Measurements from ENCODE around the gene REEP3. TPM values are rescaled to one million over a fixed set of nuclear protein-coding genes. Genes with fewer than 3 reads are reported as not detected.
A peak's percentile ranks its signal among the peaks of the same experiment; 100 is the strongest.

Gene REEP3
- polyA plus RNA-seq, 4 donors: 27.4 to 38.7 (median 31.6) TPM

DNA sequence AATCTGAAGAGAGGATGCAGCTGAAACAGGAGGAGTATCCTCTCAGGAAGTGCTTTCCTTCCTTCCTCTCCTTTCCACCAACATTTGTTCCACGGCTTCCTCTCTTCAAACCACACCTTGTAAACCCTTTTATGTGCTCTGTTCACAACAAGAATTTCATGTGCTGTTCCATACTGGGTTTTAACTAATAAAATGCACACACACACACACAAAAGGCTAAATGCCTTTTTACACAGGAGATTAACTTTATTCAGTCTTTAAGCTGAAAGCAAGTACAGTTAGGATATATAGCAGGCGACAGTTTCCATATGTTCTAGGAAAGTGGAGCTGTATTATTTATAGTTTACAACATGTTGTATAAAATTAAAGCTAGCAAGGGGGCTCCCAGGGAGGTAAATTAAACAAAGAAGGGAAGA lies 106.7 kb downstream of the REEP3 start:
- peak; percentile 29 to 51 (median 44) for DNase-seq (ENCODE audit: low read depth in 4 of 4, low spot score in 3 of 4)

DNA sequence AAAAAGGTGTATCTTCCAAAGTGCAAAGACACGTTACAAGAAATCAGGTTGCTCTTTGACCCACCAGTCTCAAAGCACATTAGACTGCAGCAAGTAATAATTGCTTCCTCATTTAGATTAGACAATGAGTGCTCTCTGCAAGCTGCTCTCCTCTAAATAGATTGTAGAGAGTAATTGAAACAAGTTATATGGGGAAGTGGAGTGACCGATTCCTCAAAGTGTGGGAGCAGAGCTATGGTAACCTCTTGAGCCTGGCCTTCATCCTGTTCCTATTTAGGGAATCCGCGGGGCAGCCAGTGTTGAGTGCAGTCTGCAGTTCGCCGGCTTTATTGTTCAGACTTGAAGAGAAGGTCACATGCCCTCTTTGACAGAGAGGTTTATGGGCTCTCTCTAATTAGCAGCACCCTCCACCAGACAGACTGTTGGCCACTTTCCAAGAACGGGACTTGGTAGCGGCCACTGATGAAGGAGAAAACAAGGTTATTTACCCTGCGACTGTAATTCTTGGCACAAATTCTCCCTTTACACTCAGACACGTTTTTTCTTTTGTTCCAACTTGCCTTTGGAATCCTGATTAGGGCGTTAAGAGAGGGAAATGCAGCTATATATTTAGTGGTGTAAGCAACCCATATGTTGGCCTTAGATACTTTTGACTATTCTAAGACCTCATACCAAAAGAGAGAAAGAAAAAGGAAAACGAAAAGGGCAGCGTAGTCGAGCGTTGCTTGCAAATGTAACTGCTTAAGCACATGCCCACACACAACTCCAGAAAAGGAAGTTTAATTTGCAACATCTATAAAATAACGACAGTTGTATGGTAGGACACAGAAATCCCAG lies 107.5 kb downstream of the REEP3 start:
- DNase-seq (ENCODE audit: low read depth in 4 of 4, low spot score in 3 of 4): peak; percentile 79 to 81 (median 80)

DNA sequence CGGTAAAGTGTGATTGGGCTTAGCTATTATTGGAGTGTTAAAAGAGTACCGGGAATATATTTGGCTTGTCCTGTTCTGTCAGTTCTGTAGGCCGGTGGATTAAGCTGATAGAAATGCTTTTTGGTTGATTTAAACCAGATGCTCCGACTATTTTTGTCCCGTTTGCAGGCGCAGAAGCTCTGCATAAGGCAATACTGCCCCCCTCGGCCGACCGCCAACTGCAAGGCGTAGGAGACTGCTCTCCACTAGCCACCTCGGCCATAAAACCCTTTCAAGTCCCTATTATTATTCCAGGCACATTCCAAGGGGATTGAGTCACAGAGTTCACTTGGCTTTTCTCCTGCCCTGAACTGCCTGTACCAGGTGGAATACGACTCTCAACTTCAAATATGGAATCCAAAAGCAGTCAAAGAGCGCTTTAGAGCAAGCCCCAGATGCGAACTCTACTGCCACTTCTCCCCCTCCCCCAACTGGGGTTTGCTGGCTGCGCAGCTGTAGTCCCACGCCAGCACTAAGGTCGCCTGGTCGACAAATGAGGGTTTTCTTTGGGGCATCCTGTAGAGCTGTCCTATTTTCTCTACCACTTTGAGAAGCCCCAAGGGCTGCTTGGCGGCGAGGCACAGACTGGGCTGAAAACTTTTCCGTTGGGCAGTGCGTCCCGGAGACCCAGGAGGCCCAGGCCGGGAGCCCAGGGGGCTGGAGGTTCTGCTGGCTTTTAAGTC lies 108.3 kb downstream of the REEP3 start:
- peak; percentile 92 to 97 (median 92) for DNase-seq (ENCODE audit: low read depth in 4 of 4, low spot score in 3 of 4)

DNA sequence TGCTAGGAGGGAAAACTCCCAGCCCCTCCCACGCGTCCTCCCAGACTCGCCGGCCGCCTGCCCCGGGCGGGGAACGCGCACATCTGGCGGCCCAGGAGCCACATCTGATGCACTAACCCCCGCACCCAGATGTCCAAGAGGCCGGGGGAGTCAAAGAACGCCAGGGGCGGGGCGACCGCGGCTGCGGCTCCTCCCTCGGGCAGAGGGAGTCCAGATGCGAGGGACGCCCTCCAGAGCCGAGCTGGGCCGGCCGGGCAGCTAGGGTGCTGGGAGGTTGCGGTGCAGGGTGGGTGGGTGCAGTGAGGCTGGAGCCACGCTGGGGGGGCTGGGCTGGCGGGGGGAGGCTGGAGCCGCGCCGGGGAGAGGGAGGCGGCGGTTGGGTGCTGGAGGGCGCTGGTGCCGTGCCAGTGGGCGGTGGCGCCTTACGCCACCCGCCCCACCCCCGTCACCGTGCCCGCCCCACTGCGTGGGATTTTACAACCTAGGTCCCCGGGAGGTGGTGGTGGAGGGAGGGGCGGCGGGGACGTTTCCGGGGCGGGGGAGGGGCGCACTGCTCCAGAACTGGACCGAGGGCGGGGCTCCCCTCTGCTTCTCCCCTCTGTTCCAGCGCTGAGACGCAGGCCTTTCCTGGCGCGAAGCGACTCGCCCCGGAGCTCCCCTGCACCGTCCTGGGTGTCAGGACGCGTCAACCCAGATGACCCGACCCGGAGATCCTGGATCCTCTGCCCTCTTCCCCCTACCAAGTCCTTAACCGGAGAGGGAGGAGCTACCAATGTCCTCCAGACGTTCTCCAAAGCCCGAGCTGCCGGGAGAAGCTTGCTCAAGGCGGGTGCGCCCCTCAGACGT lies 109.1 kb downstream of the REEP3 start:
- DNase-seq (ENCODE audit: low read depth in 4 of 4, low spot score in 3 of 4): peak; percentile 71 to 82 (median 76)

DNA sequence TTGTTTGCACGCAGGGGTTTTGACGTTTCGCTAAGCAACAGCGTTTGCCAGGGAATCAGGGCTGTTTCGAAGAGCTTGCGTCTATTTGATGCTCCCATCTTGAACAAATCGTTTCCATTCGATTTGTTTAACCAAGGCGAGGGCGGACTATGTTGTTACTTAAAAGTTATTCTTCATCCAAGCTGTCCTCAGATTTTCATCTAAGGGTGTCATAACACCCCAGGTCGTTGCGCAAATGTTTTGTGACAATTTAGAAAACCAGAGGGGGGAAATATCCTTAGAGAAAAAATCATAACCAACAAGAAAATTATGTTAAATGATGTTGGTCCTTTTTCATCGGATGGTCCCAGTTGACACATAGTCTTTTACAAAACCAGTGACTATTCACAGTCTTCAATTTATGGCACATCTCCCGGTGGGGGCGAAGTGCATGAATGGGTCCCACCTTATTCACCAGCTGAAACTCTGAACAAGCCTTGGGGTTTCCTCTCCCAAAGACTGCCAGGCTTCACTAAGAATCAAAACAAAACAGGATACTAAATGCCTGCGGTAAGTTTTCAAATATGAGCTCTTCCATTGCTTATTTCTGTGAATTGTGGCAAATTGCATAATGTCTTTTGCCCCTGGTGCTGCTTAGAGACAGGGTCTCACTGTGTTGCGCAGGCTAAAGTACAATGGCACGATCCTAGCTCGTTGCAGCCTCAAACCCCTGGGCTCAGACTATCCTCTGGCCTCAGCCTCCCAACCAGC lies 109.9 kb downstream of the REEP3 start:
- DNase-seq (ENCODE audit: low read depth in 4 of 4, low spot score in 3 of 4): no peak

DNA sequence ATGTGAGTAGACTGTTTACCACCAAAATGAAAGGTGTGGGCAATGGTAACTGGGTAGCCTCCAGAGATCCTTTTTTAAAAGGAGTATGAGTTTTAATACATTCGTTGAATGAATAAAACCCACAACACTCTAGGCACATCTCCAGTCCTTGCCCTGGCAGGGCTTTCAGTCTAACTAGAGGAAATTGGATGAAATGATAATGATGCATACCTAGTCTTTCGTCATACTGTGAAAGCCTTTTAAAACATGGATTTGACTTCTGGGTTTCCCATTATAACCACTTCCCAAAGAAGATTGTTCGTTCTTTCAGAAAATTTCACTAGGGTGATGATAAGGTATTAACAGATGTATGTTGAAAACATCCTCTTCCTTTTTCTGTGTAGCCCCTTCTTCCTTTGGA lies 110.8 kb downstream of the REEP3 start:
- DNase-seq (ENCODE audit: low read depth in 4 of 4, low spot score in 3 of 4): no peak

DNA sequence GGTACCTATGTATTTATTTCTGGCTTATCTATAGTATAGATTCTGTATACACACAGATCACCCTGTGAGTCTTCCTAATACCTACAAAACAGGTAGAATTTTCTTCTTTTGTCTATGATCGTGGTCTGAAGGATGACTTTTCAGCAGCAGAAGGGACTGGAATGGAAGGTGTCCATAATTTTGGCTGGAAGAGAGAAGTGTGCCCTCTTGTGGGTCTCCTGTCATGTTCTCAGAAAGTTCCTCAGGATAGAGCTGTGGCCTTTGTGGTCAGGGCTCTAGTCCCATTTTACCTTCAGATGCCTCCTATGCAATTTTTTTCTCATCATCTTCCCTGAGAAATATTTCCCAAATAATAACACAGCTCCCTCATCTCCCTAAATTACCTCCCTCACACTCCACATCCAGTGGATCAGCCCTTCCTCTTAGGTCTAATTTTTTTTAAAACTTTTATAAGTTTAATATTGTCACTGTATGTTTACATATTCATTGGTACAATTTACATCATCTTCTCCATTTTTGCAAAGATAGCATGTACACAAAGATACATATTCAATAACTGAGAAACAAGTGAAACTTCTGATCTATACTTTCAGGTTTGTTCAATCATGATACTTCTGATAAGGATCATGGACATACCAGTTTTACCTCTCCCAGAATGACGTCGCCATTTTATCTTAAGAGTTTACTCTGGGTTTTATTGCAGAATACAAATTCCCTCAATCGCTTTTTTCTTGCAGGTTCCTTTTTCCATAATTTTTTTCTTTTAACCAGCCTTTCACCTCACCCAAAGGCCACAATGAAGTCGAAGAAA lies 112.7 kb downstream of the REEP3 start:
- no peak for DNase-seq (ENCODE audit: low read depth in 4 of 4, low spot score in 3 of 4)

DNA sequence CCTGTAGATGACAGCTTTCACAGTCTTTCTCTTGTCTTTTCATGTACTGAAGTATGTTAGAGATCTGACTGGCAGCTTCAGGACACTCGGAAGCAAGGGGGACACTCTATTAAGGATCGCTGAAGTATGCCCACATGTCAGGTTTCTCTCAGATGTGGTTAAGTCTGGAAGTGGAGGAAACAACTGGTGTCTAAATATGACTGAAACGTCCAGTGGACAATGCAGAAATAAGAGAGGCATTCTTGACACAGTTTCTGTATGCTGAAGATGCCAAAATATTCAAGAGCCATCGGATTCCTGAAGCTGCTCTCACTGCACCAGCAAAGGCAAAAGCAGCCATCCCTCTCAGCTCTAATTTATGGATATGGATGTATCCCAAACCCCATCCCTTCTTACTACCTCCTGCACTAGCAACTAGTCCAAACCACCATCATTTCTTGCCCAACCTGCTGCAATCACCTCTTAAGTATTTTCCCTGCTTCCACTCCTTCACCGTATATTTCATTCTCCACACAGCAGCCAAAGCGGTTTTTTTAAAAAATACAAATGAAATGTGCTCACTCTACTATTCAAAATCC lies 113.4 kb downstream of the REEP3 start:
- no peak for DNase-seq (ENCODE audit: low read depth in 4 of 4, low spot score in 3 of 4)

DNA sequence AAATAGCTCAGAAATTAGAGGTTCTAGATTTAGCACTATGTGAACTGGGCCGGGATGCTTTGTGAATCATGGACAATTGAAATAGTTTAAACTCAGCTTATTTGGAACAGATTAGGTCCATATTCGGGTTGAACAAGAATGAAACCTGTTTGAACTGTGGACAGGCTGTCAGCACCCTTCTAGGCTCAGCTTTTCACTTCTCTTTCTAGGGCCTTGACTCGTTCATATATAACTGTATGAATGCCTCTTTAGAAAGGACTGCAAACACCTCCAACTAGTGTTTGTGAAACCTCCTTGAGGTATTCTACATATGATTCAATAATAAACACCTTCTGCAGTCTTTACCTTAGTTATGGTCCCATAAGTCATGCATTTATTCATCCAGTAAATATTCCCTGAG lies 115.6 kb downstream of the REEP3 start:
- DNase-seq (ENCODE audit: low read depth in 4 of 4, low spot score in 3 of 4): no peak

DNA sequence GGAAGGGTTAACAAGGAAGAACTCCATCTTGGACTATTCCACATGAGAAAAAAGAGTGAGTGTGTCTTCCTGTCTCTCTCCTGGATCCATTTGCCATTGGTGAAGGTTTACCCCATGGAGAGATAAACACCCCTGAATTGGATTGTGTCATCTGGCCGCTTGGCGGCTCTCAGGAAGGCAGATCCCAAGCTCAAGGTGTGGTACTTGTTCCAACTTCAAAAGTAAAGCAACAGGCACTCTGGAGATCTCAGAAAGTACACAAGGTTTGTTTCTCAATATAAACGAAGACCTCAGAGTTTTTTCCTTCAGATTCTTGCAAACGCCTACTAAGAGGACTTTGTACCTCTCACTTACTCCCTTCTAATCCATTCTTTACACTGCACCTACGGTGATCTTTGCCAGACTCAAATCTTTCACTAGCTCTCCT lies 116.7 kb downstream of the REEP3 start:
- no peak for DNase-seq (ENCODE audit: low read depth in 4 of 4, low spot score in 3 of 4)

DNA sequence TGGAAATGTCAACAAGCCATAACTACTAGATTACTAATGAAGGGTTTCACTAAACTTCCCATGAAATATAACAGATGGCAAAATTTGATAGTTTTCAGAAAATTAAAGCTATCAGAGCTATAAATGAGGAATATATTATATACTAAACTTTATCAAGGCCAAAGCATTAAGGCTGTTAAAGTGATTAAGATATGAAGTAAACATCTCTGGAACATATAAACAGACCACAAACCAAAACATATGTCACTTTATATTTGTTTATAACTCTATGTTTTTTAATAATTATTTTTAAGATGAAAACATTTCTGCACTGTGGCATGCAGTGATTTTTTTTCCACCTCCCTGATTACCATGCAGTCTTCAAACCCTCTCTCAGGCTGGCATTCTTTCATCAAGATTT lies 120.2 kb downstream of the REEP3 start:
- no peak for DNase-seq (ENCODE audit: low read depth in 4 of 4, low spot score in 3 of 4)

DNA sequence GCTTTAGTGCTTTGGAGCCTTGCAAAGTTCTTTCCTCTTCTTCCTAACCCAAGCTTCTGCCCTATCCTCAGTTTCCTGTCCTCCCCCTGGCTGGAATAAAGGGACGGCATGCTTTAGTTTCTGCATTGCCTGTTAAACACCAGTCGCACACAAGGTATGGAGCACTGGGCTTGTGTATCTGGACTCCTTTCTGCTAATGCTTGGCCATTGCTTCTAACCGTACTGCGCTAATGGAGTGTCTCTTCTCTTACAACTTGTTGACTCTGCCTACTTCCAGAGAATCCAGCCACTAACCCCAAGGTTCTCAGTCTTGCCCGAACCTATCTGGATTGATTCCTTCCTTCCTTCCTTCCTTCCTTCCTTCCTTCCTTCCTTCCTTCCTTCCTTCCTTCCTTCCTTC lies 120.6 kb downstream of the REEP3 start:
- DNase-seq (ENCODE audit: low read depth in 4 of 4, low spot score in 3 of 4): no peak

DNA sequence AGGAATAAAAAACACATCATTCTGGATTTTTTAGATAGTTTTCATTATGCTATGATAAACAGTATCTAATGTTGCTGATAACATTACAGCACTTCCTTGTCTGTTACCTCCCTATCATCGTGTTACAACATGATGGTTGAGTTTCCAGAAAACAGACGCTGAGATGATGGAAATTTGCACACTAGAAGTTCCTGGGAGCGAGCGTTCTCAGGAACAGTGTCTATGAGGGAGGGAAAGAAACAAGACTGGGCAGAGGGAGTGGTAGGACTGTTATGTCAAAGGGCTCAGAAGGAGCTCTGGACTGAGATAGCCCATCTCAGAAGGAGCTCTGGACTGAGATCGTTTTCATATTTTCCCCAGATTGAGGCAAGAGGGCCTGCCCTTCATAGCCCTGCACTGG lies 121.6 kb downstream of the REEP3 start:
- no peak for DNase-seq (ENCODE audit: low read depth in 4 of 4, low spot score in 3 of 4)

DNA sequence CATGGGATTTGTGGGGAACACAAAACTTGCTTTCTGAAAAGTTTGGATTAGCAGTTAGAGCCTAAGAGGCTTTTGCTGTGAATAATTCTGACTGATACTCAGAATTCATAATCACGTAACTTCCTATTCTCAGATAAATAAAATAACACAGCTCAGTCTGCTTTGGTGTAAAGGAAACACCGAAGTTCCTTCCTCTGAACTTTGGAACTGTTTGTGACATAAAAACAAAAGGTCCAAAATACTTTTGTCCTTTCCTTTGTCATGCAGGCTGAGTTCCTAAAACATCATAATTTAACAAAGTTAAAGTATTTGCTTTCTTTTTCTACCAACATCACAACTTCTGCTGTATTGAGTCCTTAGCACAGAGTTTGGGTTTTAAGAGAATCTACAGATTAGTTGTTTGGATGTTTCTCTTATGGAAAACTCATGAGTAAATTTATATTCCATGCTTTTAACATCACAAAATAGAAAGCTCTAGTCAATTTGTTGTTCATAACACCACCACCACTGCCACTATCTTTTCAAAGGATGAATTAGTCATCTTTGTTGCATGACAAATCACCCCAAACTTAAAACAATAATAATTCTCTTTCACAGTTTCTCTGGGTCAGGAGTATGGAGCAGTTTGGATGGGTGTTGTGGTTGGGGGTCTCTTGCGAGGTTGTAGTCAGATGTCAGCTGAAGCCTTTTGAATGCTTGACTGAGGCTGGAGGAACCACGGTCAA lies 123.4 kb downstream of the REEP3 start:
- DNase-seq (ENCODE audit: low read depth in 4 of 4, low spot score in 3 of 4): no peak

DNA sequence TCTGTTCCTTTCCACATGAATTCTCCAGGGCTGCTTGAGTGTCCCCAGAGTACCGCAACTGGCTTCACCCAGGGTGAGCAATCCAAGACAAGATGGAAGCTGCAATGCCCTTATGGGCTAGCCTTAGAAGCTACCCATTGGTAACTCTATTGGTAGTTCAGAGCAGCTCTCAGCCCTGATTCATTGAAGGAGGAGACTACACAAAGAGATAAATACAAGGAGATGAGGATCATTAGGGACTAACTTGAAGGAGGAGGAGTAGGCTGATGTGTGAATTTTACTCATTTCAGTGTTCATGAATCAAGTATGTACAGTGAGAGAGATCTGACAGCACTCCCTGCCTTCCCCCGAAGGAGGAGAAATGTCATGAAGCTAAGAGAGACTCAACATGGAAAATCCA lies 124.0 kb downstream of the REEP3 start:
- no peak for DNase-seq (ENCODE audit: low read depth in 4 of 4, low spot score in 3 of 4)

DNA sequence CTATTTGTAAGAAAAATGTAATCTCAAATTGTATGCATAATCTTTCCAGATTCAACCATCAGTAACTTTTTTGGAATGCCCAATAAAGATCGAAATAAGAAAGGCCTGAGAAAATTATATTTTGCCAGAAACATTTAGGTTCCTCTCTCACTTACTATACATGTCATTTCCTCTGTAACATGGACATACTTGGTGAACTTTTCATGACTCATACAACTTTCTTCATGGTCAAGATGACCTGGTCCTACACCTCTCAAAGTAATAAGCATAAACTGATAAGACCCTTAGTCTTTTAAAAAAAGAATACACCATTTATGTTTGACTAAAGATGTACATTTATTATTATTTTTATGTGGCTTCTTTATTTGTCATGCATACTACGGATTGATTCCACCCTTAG lies 125.3 kb downstream of the REEP3 start:
- DNase-seq (ENCODE audit: low read depth in 4 of 4, low spot score in 3 of 4): no peak

DNA sequence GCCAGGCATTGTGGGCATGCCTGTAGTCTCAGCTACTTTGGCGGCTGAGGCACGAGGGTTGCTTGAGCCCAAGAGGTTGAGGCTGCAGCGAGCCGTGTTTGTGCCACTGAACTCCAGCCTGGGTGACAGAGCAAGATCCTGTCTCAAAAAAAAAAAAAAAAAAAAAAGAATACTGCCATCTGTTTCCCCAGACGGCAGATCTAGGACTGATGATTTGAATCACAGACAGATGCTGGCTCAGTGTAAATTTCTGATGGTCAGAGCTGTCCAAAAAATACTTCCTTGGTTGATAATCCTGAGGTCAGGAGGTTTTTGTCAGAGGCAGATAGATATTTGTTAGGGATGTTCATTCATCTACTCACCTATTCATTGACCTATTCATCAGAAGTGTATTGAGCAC lies 130.7 kb downstream of the REEP3 start:
- DNase-seq (ENCODE audit: low read depth in 4 of 4, low spot score in 3 of 4): no peak

DNA sequence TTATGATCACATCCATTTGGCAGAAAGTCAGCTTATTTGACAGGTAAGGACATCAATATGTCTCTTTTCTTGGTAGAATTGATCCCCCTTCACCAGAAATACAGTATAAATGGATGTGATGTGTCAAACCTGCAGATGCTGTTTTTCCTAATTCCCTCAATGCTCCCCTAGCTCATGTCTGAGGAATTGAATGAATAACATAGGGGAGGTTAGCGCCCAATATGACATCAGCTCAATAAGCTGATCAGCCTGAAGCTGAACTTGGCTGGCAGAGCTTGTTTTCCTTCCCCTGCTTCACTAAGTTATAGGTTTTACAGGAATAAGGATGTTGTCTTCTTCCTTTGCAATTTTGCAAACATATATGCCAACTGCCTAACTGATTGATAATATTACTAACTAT lies 132.5 kb downstream of the REEP3 start:
- no peak for DNase-seq (ENCODE audit: low read depth in 4 of 4, low spot score in 3 of 4)

DNA sequence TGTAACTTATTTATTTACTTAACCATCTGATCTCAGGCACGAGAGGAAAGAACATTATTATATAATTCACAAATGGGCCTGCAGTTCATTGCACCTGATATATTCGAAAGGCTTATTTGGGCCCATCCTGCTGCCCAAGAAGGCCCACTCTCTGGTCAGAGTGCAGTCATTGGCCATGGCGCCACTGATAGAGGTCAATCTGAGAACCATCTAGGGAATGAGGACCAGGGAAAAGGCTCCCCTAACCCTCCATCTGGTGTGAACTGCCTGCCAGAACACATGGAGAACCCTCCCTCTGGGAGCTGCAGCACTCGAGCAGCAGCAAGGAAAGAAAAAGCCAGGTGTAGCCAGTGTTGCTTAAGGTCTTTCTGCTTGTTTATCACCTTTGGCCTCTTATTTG lies 136.6 kb downstream of the REEP3 start:
- DNase-seq (ENCODE audit: low read depth in 4 of 4, low spot score in 3 of 4): no peak

Data from left renal pelvis (tissue), 4 donors.